Neural progenitor cell (in vitro differentiated cells): ENCODE results near the gene ANXA6.

Experiments
- CTCF ChIP-seq: fragments of 200-600 bp; sonication (generic); IDR thresholded peaks from 2 replicates; pipeline ENCODE4 v1.5.1; 2017; ENCODE audit warnings: antibody characterized with exemption, mild to moderate bottlenecking
- EZH2 ChIP-seq: fragments of 200-600 bp; sonication (generic); IDR thresholded peaks from 2 replicates; pipeline ENCODE4 v1.6.1; 2017; ENCODE audit warnings: antibody characterized with exemption, mild to moderate bottlenecking, moderate library complexity
- EZH2phosphoT487 ChIP-seq: fragments of 200-600 bp; sonication (generic); IDR thresholded peaks from 2 replicates; pipeline ENCODE4 v1.6.1; 2017; ENCODE audit warnings: antibody characterized with exemption

GRCh38 chr5:151077967-151078366 lies 79.6 kb downstream of the ANXA6 start:
- TF ChIP-seq CTCF (no peak), EZH2 (no peak), EZH2phosphoT487 (no peak)
